CD14-positive monocyte (primary cell): Measurements from ENCODE around the gene RFC2. TPM values are rescaled to one million over a fixed set of nuclear protein-coding genes. Genes with fewer than 3 reads are reported as not detected.
A peak's percentile ranks its signal among the peaks of the same experiment; 100 is the strongest.

Experiments used
- DNase-seq, 3 donors: peaks; one replicate each; pipeline ENCODE4 v3.0.0-alpha.2; 2011 to 2022
- H2AFZ ChIP-seq: 2 replicates; pipeline ENCODE4 v1.6.0; 2012; ENCODE audit warnings: mild to moderate bottlenecking, low read depth, low read length, inconsistent platforms; ENCODE audit not compliant: insufficient read depth, poor library complexity, severe bottlenecking
- H3K27ac ChIP-seq, 2 donors: 1 replicate in 1 of 2; 2 replicates in 1 of 2; pipeline ENCODE4 v1.5.1; 2012 to 2013; ENCODE audit warnings: low read length in 2 of 2, control low read depth in 1 of 2, inconsistent platforms in 1 of 2, low read depth in 1 of 2, mild to moderate bottlenecking in 1 of 2
- H3K27me3 ChIP-seq, 2 donors: one replicate each; pipeline versions ENCODE4 v1.6.0 to v1.6.1; 2011 to 2013; ENCODE audit warnings: low read length in 2 of 2; ENCODE audit not compliant: control insufficient read depth in 2 of 2, insufficient read depth in 2 of 2
- H3K36me3 ChIP-seq, 2 donors: replicated peaks in 1 of 2; 1 replicate in 1 of 2; 2 replicates in 1 of 2; pipeline versions ENCODE4 v1.5.1 to v1.6.1; 2012 to 2013; ENCODE audit warnings: low read length in 2 of 2, control low read depth in 1 of 2, inconsistent platforms in 1 of 2, mild to moderate bottlenecking in 1 of 2; ENCODE audit not compliant: insufficient read depth in 2 of 2, control insufficient read depth in 1 of 2
- H3K4me1 ChIP-seq, 2 donors: 1 replicate in 1 of 2; 2 replicates in 1 of 2; pipeline versions ENCODE4 v1.5.1 to v1.6.1; 2012 to 2013; ENCODE audit warnings: low read length in 2 of 2, control low read depth in 1 of 2, inconsistent platforms in 1 of 2, mild to moderate bottlenecking in 1 of 2, moderate library complexity in 1 of 2; ENCODE audit not compliant: insufficient read depth in 2 of 2, control insufficient read depth in 1 of 2
- H3K4me2 ChIP-seq: replicated peaks from 2 replicates; pipeline ENCODE3; 2012; ENCODE audit warnings: low read length, moderate library complexity, mild to moderate bottlenecking; ENCODE audit not compliant: poor library complexity, severe bottlenecking; ENCODE audit errors: extremely low read depth
- H3K4me3 ChIP-seq, 3 experiments: fragments of 200-600 bp in 1 of 3; sonication (generic) in 1 of 3; replicated peaks in 1 of 3; 1 replicate in 2 of 3; 2 replicates in 1 of 3; pipeline ENCODE4 v1.5.1; 2011 to 2013; ENCODE audit warnings: low read length in 3 of 3, mild to moderate bottlenecking in 3 of 3, control low read depth in 2 of 3, low read depth in 2 of 3, inconsistent platforms in 1 of 3, moderate library complexity in 1 of 3
- H3K79me2 ChIP-seq: 2 replicates; pipeline ENCODE4 v1.6.0; 2012; ENCODE audit warnings: mild to moderate bottlenecking, control low read depth, inconsistent platforms, low read length, moderate library complexity; ENCODE audit not compliant: insufficient read depth
- H3K9ac ChIP-seq: 2 replicates; pipeline ENCODE4 v1.6.0; 2017; ENCODE audit warnings: low read length, mild to moderate bottlenecking; ENCODE audit not compliant: insufficient read depth, poor library complexity, severe bottlenecking
- H3K9me3 ChIP-seq, 2 donors: replicated peaks in 1 of 2; 1 replicate in 1 of 2; 2 replicates in 1 of 2; pipeline versions ENCODE4 v1.5.1 to v1.6.1; 2012 to 2013; ENCODE audit warnings: low read length in 2 of 2, control low read depth in 1 of 2; ENCODE audit not compliant: control insufficient read depth in 1 of 2, insufficient read depth in 1 of 2
- H4K20me1 ChIP-seq: 2 replicates; pipeline ENCODE4 v1.6.0; 2012; ENCODE audit warnings: mild to moderate bottlenecking, low read length, control low read depth, moderate library complexity; ENCODE audit not compliant: insufficient read depth
- H3K27ac Mint-ChIP-seq, 7 donors: one replicate each; pipeline ENCODE4 v1.8.0; 2020; ENCODE audit warnings: mild to moderate bottlenecking in 7 of 7, mixed read lengths in 7 of 7, moderate library complexity in 6 of 7, inconsistent platforms in 2 of 7
- H3K27me3 Mint-ChIP-seq, 3 donors: one replicate each; pipeline ENCODE4 v1.8.0; 2021 to 2022; ENCODE audit warnings: low read depth in 3 of 3, mild to moderate bottlenecking in 3 of 3, mixed read lengths in 3 of 3, moderate library complexity in 3 of 3, inconsistent platforms in 1 of 3
- H3K36me3 Mint-ChIP-seq, 2 donors: one replicate each; pipeline ENCODE4 v1.8.0; 2020; ENCODE audit warnings: mixed read lengths in 2 of 2, inconsistent platforms in 1 of 2, mild to moderate bottlenecking in 1 of 2
- H3K4me1 Mint-ChIP-seq: one replicate; pipeline ENCODE4 v1.8.0; 2020; ENCODE audit warnings: mild to moderate bottlenecking, mixed read lengths
- H3K4me3 Mint-ChIP-seq, 2 donors: one replicate each; pipeline ENCODE4 v1.8.0; 2020; ENCODE audit warnings: mild to moderate bottlenecking in 2 of 2, mixed read lengths in 2 of 2, moderate library complexity in 1 of 2
- H3K9me3 Mint-ChIP-seq, 7 donors: one replicate each; pipeline ENCODE4 v1.8.0; 2020 to 2022; ENCODE audit warnings: mixed read lengths in 7 of 7, mild to moderate bottlenecking in 6 of 7, moderate library complexity in 6 of 7, inconsistent platforms in 2 of 7
- WGBS: methylation state at CpG from one replicate; pipeline ENCODE4 v1.1.5; 2013; ENCODE audit warnings: missing lambda C conversion rate; ENCODE audit not compliant: insufficient coverage; 5-methylcytosine and 5-hydroxymethylcytosine counted together
- intact Hi-C, 2 donors: fragments of 100-400 bp; cut with micrococcal nuclease; formaldehyde crosslinking; loops; one replicate each; pipeline versions ENCODE4 v1.15.0 to v1.15.1; 2023
- polyA plus RNA-seq, 3 donors: library from polyadenylated mRNA; depleted of rRNA in 1 of 3; unstranded in 2 of 3; stranded (reverse) in 1 of 3; fragments of 300-500 nt in 2 of 3; fragments of >200 nt in 1 of 3; fragmentation: Illumina TruSeq in 2 of 3; gene quantifications; 1 replicate in 2 of 3; 2 replicates in 1 of 3; pipeline ENCODE4 v1.2.3, GENCODE V29; 2012 to 2021
- TF ChIP-seq, protein P1 (sequence below): fragments of 200-600 bp; IDR thresholded peaks from one replicate; pipeline ENCODE4 v1.8.0; 2022; ENCODE audit warnings: antibody characterized with exemption, mild to moderate bottlenecking

The RFC2 gene
- polyA plus RNA-seq, 3 donors: 12.8 to 42.1 (median 33.5) TPM

DNA sequence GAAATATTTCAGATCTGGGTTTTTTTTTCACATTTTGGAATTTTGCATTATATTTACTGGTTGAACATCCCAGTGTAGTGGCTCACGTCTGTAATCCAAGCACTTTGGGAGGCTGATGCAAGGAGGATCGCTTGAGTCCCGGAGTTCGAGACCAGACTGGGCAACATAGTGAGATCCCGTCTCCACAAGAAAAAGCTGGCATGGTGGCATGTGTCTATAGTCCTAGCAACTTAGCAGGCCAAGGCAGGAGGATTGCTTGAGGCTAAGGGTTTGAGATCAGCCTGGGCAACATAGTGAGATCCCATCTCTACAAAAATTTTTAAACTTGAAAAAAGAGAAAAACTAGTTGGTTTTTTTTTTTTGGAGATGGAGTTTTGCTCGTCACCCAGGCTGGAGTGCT, 6.0 kb downstream of the RFC2 start:
- H3K9me3 Mint-ChIP-seq: no peaks in the 10 kb centered on the region
- H3K27ac Mint-ChIP-seq: peak overlapping the region in 1 of 7 donors; percentile 67
- no peak overlapping the region for H3K4me3 ChIP-seq
- H3K4me3 Mint-ChIP-seq: no peak overlapping the region
- H3K4me1 Mint-ChIP-seq: peaks cover 7% of the 10 kb centered on the region
- WGBS: 100% methylated on average over 5 of the region's 6 CpGs
- no peak overlapping the region for H2AFZ ChIP-seq
- peaks cover 52 to 69% of the 10 kb centered on the region in 2 donors for H3K36me3 ChIP-seq
- no peak overlapping the region for H3K9ac ChIP-seq
- H3K27me3 ChIP-seq: no peaks in the 10 kb centered on the region
- no peak for DNase-seq
- H3K79me2 ChIP-seq: peaks cover 47% of the 10 kb centered on the region
- H3K36me3 Mint-ChIP-seq: peaks cover 55 to 78% of the 10 kb centered on the region in 2 donors
- TF ChIP-seq, protein P1, sequence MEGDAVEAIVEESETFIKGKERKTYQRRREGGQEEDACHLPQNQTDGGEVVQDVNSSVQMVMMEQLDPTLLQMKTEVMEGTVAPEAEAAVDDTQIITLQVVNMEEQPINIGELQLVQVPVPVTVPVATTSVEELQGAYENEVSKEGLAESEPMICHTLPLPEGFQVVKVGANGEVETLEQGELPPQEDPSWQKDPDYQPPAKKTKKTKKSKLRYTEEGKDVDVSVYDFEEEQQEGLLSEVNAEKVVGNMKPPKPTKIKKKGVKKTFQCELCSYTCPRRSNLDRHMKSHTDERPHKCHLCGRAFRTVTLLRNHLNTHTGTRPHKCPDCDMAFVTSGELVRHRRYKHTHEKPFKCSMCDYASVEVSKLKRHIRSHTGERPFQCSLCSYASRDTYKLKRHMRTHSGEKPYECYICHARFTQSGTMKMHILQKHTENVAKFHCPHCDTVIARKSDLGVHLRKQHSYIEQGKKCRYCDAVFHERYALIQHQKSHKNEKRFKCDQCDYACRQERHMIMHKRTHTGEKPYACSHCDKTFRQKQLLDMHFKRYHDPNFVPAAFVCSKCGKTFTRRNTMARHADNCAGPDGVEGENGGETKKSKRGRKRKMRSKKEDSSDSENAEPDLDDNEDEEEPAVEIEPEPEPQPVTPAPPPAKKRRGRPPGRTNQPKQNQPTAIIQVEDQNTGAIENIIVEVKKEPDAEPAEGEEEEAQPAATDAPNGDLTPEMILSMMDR: no peak
- peaks cover 6 to 9% of the 10 kb centered on the region in 2 donors for H3K4me1 ChIP-seq
- no peak overlapping the region for H3K4me2 ChIP-seq
- no peaks in the 10 kb centered on the region for H3K27me3 Mint-ChIP-seq
- intact Hi-C loops: no loop called here
- no peak overlapping the region for H3K27ac ChIP-seq
- H3K9me3 ChIP-seq: no peaks in the 10 kb centered on the region
- peaks cover 4% of the 10 kb centered on the region for H4K20me1 ChIP-seq

DNA sequence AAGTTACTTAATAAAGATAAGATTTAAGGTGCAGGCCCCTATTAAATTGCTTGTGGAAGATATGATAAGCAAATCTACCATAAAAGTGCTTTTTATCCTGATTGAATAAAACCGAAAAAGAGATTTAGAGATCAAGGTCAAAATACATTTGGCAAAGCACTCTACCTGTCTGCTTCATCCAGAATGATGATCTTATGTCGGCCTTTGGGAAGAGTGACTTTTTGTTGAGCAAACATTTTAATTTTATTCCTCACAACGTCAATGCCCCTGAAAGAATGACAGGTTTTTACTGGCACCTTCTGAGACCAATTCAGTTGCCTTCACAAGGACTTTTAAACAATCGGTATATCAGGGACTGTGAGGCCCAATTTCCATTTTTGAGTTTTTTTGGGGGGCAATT, 7.7 kb downstream of the RFC2 start:
- Histone ChIP-seq H3K9ac (no peak overlapping the region), H3K9me3 (no peaks in the 10 kb centered on the region), H3K4me2 (no peak overlapping the region), H3K36me3 (peaks cover 55 to 75% of the 10 kb centered on the region in 2 donors), H3K27me3 (no peaks in the 10 kb centered on the region), H4K20me1 (no peaks in the 10 kb centered on the region), H3K4me3 (no peak overlapping the region), H3K4me1 (peaks cover 19 to 21% of the 10 kb centered on the region in 2 donors), H3K27ac (no peak overlapping the region), H3K79me2 (peaks cover 36% of the 10 kb centered on the region), H2AFZ (no peak overlapping the region)
- H3K27ac Mint-ChIP-seq: no peak overlapping the region
- TF ChIP-seq, protein P1: no peak
- no peaks in the 10 kb centered on the region for H3K27me3 Mint-ChIP-seq
- no peak for DNase-seq
- H3K4me3 Mint-ChIP-seq: no peak overlapping the region
- WGBS: no CpG with 5 or more reads among the region's 4 CpGs
- intact Hi-C loops: no loop called here
- peaks cover 16% of the 10 kb centered on the region for H3K4me1 Mint-ChIP-seq
- H3K36me3 Mint-ChIP-seq: peaks cover 58 to 81% of the 10 kb centered on the region in 2 donors
- no peaks in the 10 kb centered on the region for H3K9me3 Mint-ChIP-seq
